AG10803 (cell line): ENCODE results near the gene NABP1.

Experiments
- DNase-seq: peaks from one replicate; pipeline ENCODE4 v3.0.0; 2010; ENCODE audit warnings: low read depth
- H3K4me3 ChIP-seq: 2 replicates; pipeline ENCODE4 v1.5.1; 2011; ENCODE audit warnings: mild to moderate bottlenecking, low read length, control low read depth
- CTCF ChIP-seq: conservative IDR thresholded peaks from 2 replicates; pipeline ENCODE4 v1.5.1; 2011; ENCODE audit warnings: mild to moderate bottlenecking, low read length, control low read depth, inconsistent platforms

The NABP1 gene

GRCh38 chr2:191677646-191678436, at the start of gene NABP1:
NABP1 (plus strand) TSS chr2:191678136; CDS start chr2:191678615, 479 bp downstream.
- peak within 1 kb of the TSS; percentile 87 for H3K4me3 ChIP-seq
- peak; percentile 98 for DNase-seq
- TF ChIP-seq CTCF, result no peak

- no peak for DNase-seq
- TF ChIP-seq CTCF, result no peak
- H3K4me3 ChIP-seq, result no peak overlapping the region
Observed at GRCh38 chr2:191629001-191629453, 48.9 kb upstream of the NABP1 start.

GRCh38 chr2:191629976-191630712, 47.8 kb upstream of the NABP1 start:
- peak; percentile 44 for DNase-seq
- TF ChIP-seq CTCF, result no peak
- no peak overlapping the region for H3K4me3 ChIP-seq

GRCh38 chr2:191631754-191632153, 46.2 kb upstream of the NABP1 start:
- no peak for TF ChIP-seq CTCF
- DNase-seq, result peak; percentile 73

GRCh38 chr2:191632426-191632825, 45.5 kb upstream of the NABP1 start:
- DNase-seq, result no peak
- TF ChIP-seq CTCF, result no peak

More at GRCh38 chr2:191631754-191632153, 46.2 kb upstream of the NABP1 start:
- H3K4me3 ChIP-seq, result no peak overlapping the region

GRCh38 chr2:191634791-191635190, 43.1 kb upstream of the NABP1 start:
- TF ChIP-seq CTCF, result no peak
- no peak for DNase-seq
- H3K4me3 ChIP-seq, result no peak overlapping the region

More at GRCh38 chr2:191632426-191632825, 45.5 kb upstream of the NABP1 start:
- no peak overlapping the region for H3K4me3 ChIP-seq
